Activated naive CD8-positive, alpha-beta T cell treated with anti-CD3 and anti-CD28 coated beads for 36 hours (primary cell): ENCODE measurements around the gene C17orf75. TPM values are rescaled to one million over a fixed set of nuclear protein-coding genes. Genes with fewer than 3 reads are reported as not detected.
"Not testable (repeated sequence)": the region's sequence is repeated elsewhere in the genome, so short reads cannot be mapped to it uniquely, and the experiment has no call there.

ENCODE experiments used
- DNase-seq: peaks from one replicate; pipeline ENCODE4 v3.0.0; 2021
- H3K27ac Mint-ChIP-seq: one replicate; pipeline ENCODE4 v1.8.0; 2022; ENCODE audit warnings: mild to moderate bottlenecking, moderate library complexity, mixed read lengths
- H3K27me3 Mint-ChIP-seq: one replicate; pipeline ENCODE4 v1.8.0; 2022; ENCODE audit warnings: mild to moderate bottlenecking, mixed read lengths
- H3K36me3 Mint-ChIP-seq: one replicate; pipeline ENCODE4 v1.8.0; 2021; ENCODE audit warnings: mild to moderate bottlenecking, mixed read lengths
- H3K4me1 Mint-ChIP-seq: one replicate; pipeline ENCODE4 v1.8.0; 2021; ENCODE audit warnings: mixed read lengths
- H3K4me3 Mint-ChIP-seq: one replicate; pipeline ENCODE4 v1.8.0; 2022; ENCODE audit warnings: mild to moderate bottlenecking, moderate library complexity, mixed read lengths
- H3K9me3 Mint-ChIP-seq: one replicate; pipeline ENCODE4 v1.8.0; 2022; ENCODE audit warnings: mixed read lengths
- total RNA-seq, 2 experiments: library from RNA; stranded (reverse); gene quantifications; one replicate each; pipeline ENCODE4 v1.2.3, GENCODE V29; 2021

Gene C17orf75
- total RNA-seq, 2 experiments from 2014 or later, result 31.0 to 36.7 TPM

DNA sequence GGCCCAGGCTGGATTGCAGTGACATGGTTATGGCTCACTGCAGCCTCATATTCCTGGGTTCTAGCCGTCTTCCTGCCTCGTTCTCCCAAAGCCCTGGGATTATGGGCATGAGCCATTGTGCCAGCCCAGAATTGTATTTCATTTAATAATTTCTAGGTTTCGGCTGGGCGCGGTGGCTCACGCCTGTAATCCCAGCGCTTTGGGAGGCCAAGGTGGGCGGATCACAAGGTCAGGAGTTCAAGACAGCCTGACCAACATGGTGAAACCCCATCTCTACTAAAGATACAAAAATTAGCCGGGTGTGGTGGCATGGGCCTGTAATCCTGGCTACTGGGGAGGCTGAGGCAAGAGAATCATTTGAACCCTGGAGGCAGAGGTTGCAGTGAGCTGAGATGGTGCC, 10.8 kb upstream of the C17orf75 start:
- H3K27ac Mint-ChIP-seq, H3K9me3 Mint-ChIP-seq, H3K27me3 Mint-ChIP-seq, DNase-seq: not testable (repeated sequence)
- Mint-ChIP-seq H3K36me3 (peaks cover 56% of the 10 kb centered on the region), H3K4me3 (peak overlapping the region; percentile 94), H3K4me1 (peaks cover 45% of the 10 kb centered on the region)

DNA sequence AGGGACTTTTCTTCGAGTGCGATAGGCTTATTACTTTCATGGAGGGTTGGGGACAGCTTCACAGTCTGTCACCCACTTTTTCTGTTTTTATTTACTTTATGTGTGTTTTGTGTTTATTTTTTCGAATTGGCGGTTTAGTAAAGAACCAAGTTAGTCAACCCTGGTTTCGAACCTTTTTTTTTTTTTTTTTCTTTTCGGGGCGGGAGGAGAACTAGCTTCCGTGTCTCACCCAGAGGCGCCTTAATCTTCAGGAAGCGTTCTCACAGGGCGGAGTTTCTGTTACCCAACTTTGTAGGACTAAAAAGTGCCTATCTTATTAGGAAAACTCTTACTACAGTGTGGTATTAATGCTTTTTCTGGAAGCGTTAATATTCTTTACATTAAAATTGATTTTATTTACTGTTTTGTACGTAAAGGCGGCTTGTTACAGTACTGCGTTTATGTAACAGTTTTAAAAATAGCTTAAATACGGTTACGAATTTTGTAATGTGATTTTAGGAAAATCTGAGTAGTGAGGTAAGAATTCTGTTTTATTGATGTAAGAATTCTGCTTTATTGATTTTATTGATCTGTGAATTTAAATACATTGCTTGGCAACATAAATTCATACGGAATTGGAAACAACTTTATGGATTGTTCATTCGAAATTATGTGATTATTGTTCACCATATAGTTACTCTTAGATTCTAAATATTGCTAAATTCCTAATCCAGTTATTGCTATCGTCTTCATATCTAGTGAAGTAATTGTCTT, 8.9 kb upstream of the C17orf75 start:
- Mint-ChIP-seq H3K4me3 (peak overlapping the region; percentile 94), H3K9me3 (no peaks in the 10 kb centered on the region), H3K27ac (peak overlapping the region; percentile 98), H3K27me3 (no peaks in the 10 kb centered on the region), H3K4me1 (peaks cover 38% of the 10 kb centered on the region), H3K36me3 (peaks cover 51% of the 10 kb centered on the region)
- peak; percentile 22 for DNase-seq

DNA sequence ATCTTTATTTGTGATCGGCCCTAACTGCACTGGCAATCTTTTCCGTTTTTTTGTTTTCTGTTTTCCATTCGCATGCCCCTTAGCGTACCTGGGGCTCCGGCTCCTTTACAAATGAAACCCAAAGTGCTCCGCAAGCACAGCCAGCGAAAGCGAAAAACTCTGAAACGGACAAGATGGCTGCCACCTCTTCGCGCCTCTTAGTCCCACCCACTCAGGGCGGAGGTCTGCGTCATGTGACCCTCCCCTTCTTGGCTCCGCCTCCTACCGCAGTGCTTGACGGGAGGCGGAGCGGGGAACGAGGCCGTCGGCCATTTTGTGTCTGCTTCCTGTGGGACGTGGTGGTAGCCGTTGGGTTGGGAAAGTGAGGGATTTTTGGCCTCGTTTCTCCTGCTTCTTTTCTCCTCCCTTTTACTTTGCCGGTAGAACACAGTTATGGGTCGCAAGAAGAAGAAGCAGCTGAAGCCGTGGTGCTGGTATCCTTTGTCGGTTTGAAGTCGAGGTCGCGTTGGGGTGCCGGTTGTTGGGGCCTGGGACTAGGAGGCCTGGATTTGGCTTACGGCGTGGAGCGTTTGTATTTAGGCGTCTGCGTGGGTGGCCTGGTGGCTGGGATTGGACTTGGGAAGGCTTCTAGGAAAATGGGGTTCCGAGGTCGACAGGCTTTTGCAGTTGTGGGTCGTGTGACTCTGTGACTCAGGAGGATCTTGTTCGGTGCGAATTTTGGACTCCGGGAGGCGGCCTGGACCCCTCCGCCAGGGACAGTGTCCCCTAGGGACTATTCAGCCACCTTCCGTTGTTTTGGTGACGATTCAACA, 8.1 kb upstream of the C17orf75 start, which contains the start of gene ZNF207:
Gene ZNF207 (plus strand): TSS at position 304 of the 812 bp plus-strand sequence. CDS start 129 bp downstream, at position 433.
- peaks cover 30% of the 10 kb centered on the region for H3K4me1 Mint-ChIP-seq
- H3K27ac Mint-ChIP-seq, result peak within 1 kb of the TSS; percentile 98
- peak within 1 kb of the TSS; percentile 94 for H3K4me3 Mint-ChIP-seq
- H3K9me3 Mint-ChIP-seq, result no peaks in the 10 kb centered on the region
- DNase-seq, result peak; percentile 96
- H3K27me3 Mint-ChIP-seq, result no peaks in the 10 kb centered on the region
- H3K36me3 Mint-ChIP-seq, result peaks cover 43% of the 10 kb centered on the region

GRCh38 chr17:32349503-32349853, 7.5 kb upstream of the C17orf75 start:
- no peaks in the 10 kb centered on the region for H3K27me3 Mint-ChIP-seq
- peaks cover 39% of the 10 kb centered on the region for H3K36me3 Mint-ChIP-seq
- no peak for DNase-seq
- no peaks in the 10 kb centered on the region for H3K9me3 Mint-ChIP-seq
- H3K27ac Mint-ChIP-seq, result peak overlapping the region; percentile 98
- H3K4me3 Mint-ChIP-seq, result peak overlapping the region; percentile 94
- H3K4me1 Mint-ChIP-seq, result peaks cover 26% of the 10 kb centered on the region

- H3K27ac Mint-ChIP-seq, result no peak overlapping the region
- peak overlapping the region; percentile 37 for H3K4me3 Mint-ChIP-seq
- no peaks in the 10 kb centered on the region for H3K27me3 Mint-ChIP-seq
- H3K4me1 Mint-ChIP-seq, result peaks cover 19% of the 10 kb centered on the region
- H3K9me3 Mint-ChIP-seq, result no peaks in the 10 kb centered on the region
- H3K36me3 Mint-ChIP-seq, result peaks cover 31% of the 10 kb centered on the region
- no peak for DNase-seq
Observed at GRCh38 chr17:32348483-32348800, 6.5 kb upstream of the C17orf75 start.

GRCh38 chr17:32345951-32346600, 4.1 kb upstream of the C17orf75 start:
- Mint-ChIP-seq H3K36me3 (peaks cover 15% of the 10 kb centered on the region), H3K4me1 (peaks cover 24% of the 10 kb centered on the region), H3K27ac (no peak overlapping the region), H3K4me3 (no peak overlapping the region), H3K9me3 (no peaks in the 10 kb centered on the region), H3K27me3 (no peaks in the 10 kb centered on the region)
- no peak for DNase-seq

DNA sequence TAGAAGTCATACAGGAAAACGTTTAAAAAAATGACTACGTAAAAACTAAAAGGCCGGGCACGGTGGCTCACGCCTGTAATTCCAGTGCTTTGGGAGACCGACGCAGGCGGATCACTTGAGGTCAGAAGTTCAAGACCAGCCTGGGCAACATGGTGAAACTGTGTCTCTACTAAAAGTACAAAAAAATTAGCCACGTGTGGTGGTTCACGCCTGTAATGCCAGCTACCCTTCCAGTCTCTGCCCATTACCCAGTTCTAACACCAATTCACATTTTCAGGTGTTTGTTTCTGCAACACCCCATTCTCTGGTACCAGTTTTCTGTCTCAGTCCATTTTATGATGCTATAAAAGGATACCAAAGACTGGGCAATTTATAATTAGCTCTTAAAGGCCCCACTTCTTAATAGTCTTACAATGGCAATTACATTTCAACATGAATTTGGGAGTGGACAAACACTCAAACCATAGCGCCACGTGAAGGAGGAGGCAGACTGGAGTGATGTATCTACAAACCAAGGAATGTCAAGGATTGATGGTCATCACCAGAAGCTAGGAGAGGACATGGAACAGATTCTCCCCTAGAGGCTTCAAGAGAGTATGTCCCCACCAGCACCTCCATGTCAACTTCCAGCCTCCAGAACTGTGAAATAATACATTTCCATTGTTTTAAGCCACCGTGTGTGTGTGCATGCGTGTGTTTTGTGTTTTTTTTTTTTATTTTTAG, 791 bp upstream of the C17orf75 start:
- H3K9me3 Mint-ChIP-seq, result no peaks in the 10 kb centered on the region
- H3K27me3 Mint-ChIP-seq, result no peaks in the 10 kb centered on the region
- no peak for DNase-seq
- peaks cover 7% of the 10 kb centered on the region for H3K36me3 Mint-ChIP-seq
- H3K27ac Mint-ChIP-seq, result peak overlapping the region; percentile 91
- H3K4me3 Mint-ChIP-seq, result peak overlapping the region; percentile 95
- H3K4me1 Mint-ChIP-seq, result peaks cover 15% of the 10 kb centered on the region

- peak overlapping the region; percentile 95 for H3K4me3 Mint-ChIP-seq
- H3K27me3 Mint-ChIP-seq, result no peaks in the 10 kb centered on the region
- H3K36me3 Mint-ChIP-seq, result peaks cover 8% of the 10 kb centered on the region
- peak; percentile 53 for DNase-seq
- H3K4me1 Mint-ChIP-seq, result peaks cover 15% of the 10 kb centered on the region
- H3K27ac Mint-ChIP-seq, result peak overlapping the region; percentile 98
- no peaks in the 10 kb centered on the region for H3K9me3 Mint-ChIP-seq
Observed at GRCh38 chr17:32341141-32341856, 674 bp downstream of the C17orf75 start.

- Mint-ChIP-seq H3K4me1 (peaks cover 14% of the 10 kb centered on the region), H3K4me3 (no peak overlapping the region), H3K36me3 (peaks cover 19% of the 10 kb centered on the region), H3K27me3 (no peaks in the 10 kb centered on the region), H3K27ac (no peak overlapping the region), H3K9me3 (no peaks in the 10 kb centered on the region)
- no peak for DNase-seq
Observed at GRCh38 chr17:32335687-32336086, 6.3 kb downstream of the C17orf75 start.

DNA sequence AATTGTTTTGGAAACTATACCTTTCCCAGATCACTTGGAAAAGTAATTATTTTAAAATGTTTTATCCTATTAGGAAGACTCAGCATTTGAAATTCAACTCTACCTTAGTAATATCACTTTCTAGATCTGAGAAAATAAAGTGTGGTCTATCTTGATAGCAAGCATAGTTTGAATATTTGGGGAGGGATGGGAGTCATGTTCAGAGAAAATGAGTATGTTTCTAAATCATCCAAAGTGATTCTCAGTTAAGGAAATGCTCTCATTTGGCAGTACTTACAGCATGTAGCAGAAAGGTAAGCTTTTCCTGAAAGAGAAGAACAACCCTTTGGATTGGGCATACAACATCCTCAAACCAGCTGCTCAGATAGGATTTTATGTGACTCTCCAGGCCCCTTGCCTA, 6.9 kb downstream of the C17orf75 start:
- DNase-seq, result no peak
- peaks cover 17% of the 10 kb centered on the region for H3K36me3 Mint-ChIP-seq
- peaks cover 20% of the 10 kb centered on the region for H3K4me1 Mint-ChIP-seq
- no peaks in the 10 kb centered on the region for H3K9me3 Mint-ChIP-seq
- no peak overlapping the region for H3K27ac Mint-ChIP-seq
- no peaks in the 10 kb centered on the region for H3K27me3 Mint-ChIP-seq
- H3K4me3 Mint-ChIP-seq, result no peak overlapping the region

DNA sequence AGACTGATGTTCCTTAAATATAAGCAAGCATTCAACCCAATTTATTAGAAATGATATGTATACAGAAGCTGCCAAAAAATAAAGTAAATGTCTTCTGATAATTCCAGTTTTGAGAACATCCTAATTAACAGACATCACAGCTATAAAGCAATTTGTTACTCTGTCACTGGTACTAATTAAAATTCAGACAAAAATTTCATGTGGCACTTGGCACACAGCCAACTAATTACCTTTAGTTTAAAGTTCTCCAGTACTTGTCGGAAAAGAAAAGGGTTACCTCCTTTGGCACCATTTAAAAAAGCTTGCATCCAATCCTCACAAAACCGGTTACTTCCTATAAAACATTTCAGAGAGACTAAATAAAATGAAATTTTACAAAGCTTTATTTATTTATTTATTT, 8.8 kb downstream of the C17orf75 start:
- H3K4me1 Mint-ChIP-seq, result peaks cover 25% of the 10 kb centered on the region
- H3K4me3 Mint-ChIP-seq, result no peak overlapping the region
- H3K9me3 Mint-ChIP-seq, result no peaks in the 10 kb centered on the region
- peaks cover 16% of the 10 kb centered on the region for H3K36me3 Mint-ChIP-seq
- no peak overlapping the region for H3K27ac Mint-ChIP-seq
- no peak for DNase-seq
- H3K27me3 Mint-ChIP-seq, result no peaks in the 10 kb centered on the region

- no peaks in the 10 kb centered on the region for H3K9me3 Mint-ChIP-seq
- no peak for DNase-seq
Observed at GRCh38 chr17:32331243-32332040, 10.5 kb downstream of the C17orf75 start.

DNA sequence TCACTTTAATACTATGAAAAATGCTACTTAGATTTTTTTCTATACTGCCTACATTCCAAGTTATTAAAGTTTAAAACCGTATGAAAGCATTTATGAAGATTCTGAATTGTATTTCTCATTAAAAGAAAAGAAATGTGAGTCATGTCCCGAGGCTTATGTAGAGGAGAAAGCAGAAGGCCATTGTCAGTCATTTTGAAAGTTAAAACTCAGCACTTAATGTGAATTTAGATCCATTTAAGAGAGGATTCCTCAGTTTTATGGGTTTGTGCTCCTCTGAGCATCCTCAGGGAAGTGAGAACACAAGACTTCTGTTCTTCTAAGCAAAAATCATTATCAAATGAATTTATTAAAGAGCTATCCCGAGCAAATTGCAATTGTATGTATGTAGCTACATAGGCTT, 11.8 kb downstream of the C17orf75 start:
- Mint-ChIP-seq H3K27ac (peak overlapping the region; percentile 54), H3K4me1 (peaks cover 29% of the 10 kb centered on the region), H3K4me3 (no peak overlapping the region), H3K36me3 (peaks cover 13% of the 10 kb centered on the region), H3K9me3 (no peaks in the 10 kb centered on the region), H3K27me3 (no peaks in the 10 kb centered on the region)
- DNase-seq, result no peak

More at GRCh38 chr17:32331243-32332040, 10.5 kb downstream of the C17orf75 start:
- no peaks in the 10 kb centered on the region for H3K27me3 Mint-ChIP-seq
- H3K36me3 Mint-ChIP-seq, result peaks cover 13% of the 10 kb centered on the region
- H3K27ac Mint-ChIP-seq, result peak overlapping the region; percentile 54
- peaks cover 29% of the 10 kb centered on the region for H3K4me1 Mint-ChIP-seq
- H3K4me3 Mint-ChIP-seq, result peak overlapping the region; percentile 24
